Urothelium cell line (cell line): ENCODE data around the gene SLC22A31.
"Not testable (repeated sequence)": the region's sequence is repeated elsewhere in the genome, so short reads cannot be mapped to it uniquely, and the experiment has no call there.

Experiments
- DNase-seq: peaks from one replicate; pipeline ENCODE4 v3.0.0; 2011; ENCODE audit warnings: low spot score, mixed read lengths
- FAIRE-seq: peaks from 2 replicates; lab custom pipeline; 2011; peaks lifted over from hg19 to GRCh38; lab: Jason Lieb, UNC

SLC22A31 gene

GRCh38 chr16:89168381-89169189 is 31.8 kb downstream of the SLC22A31 start:
- no peak for FAIRE-seq
- no peak for DNase-seq

GRCh38 chr16:89167425-89167941 is 32.9 kb downstream of the SLC22A31 start:
- DNase-seq (peak; percentile 86), FAIRE-seq (peak; percentile 50)

GRCh38 chr16:89166696-89167424 is 33.5 kb downstream of the SLC22A31 start:
- no peak for FAIRE-seq
- no peak for DNase-seq

- not testable (repeated sequence) for DNase-seq, FAIRE-seq
Measured at GRCh38 chr16:89165681-89165979, 34.7 kb downstream of the SLC22A31 start.

- no peak for FAIRE-seq
- no peak for DNase-seq
Measured at GRCh38 chr16:89164847-89165680, 35.3 kb downstream of the SLC22A31 start.

GRCh38 chr16:89164436-89164835 is 35.9 kb downstream of the SLC22A31 start:
- FAIRE-seq (no peak), DNase-seq (no peak)

GRCh38 chr16:89163297-89163696 is 37.0 kb downstream of the SLC22A31 start:
- DNase-seq (no peak), FAIRE-seq (no peak)

- FAIRE-seq, result no peak
- DNase-seq, result no peak
Measured at GRCh38 chr16:89161763-89162713, 38.3 kb downstream of the SLC22A31 start.

- FAIRE-seq (no peak), DNase-seq (no peak)
Measured at GRCh38 chr16:89160977-89161701, 39.2 kb downstream of the SLC22A31 start.

- no peak for DNase-seq
- FAIRE-seq, result no peak
Measured at GRCh38 chr16:89159850-89160354, 40.4 kb downstream of the SLC22A31 start.

- DNase-seq (no peak), FAIRE-seq (no peak)
Measured at GRCh38 chr16:89159066-89159849, 41.1 kb downstream of the SLC22A31 start.

- DNase-seq, result no peak
- no peak for FAIRE-seq
Measured at GRCh38 chr16:89157778-89158177, 42.6 kb downstream of the SLC22A31 start.

- peak; percentile 94 for FAIRE-seq
Measured at GRCh38 chr16:89156740-89157645, 43.3 kb downstream of the SLC22A31 start.

GRCh38 chr16:89155851-89156739 is 44.2 kb downstream of the SLC22A31 start:
- FAIRE-seq (no peak), DNase-seq (no peak)

More at GRCh38 chr16:89156740-89157645, 43.3 kb downstream of the SLC22A31 start:
- DNase-seq, result no peak

- no peak for DNase-seq
- FAIRE-seq, result no peak
Measured at GRCh38 chr16:89155184-89155679, 45.1 kb downstream of the SLC22A31 start.
